H1 (cell line): ENCODE measurements around the gene CDNF. TPM values are rescaled to one million over a fixed set of nuclear protein-coding genes. Genes with fewer than 3 reads are reported as not detected.

Source experiments
- CTCF ChIA-PET: fragments of 300-600 bp; sonication (Branson Sonifier 250); formaldehyde crosslinking; loops from one replicate; lab custom pipeline; 2021; ENCODE audit not compliant: partially characterized antibody; lab: Charles Lee
- POLR2A ChIA-PET: fragments of 300-600 bp; sonication (Branson Sonifier 250); formaldehyde crosslinking; loops from one replicate; lab custom pipeline; 2021; ENCODE audit warnings: inconsistent platforms; ENCODE audit not compliant: partially characterized antibody; lab: Charles Lee
- DNase-seq, 2 experiments: peaks; one replicate each; pipeline versions ENCODE4 v3.0.0 to v3.0.0-alpha.2; 2010 to 2022; ENCODE audit warnings: low spot score in 2 of 2, low read depth in 1 of 2, mixed read lengths in 1 of 2
- FAIRE-seq: peaks from 2 replicates; lab custom pipeline; 2011; peaks lifted over from hg19 to GRCh38; lab: Jason Lieb, UNC
- H2AFZ ChIP-seq: 2 replicates; pipeline ENCODE4 v1.8.1; 2012; ENCODE audit warnings: low read length, inconsistent platforms
- H2AK5ac ChIP-seq: 2 replicates; pipeline ENCODE4 v1.6.1; 2013; ENCODE audit warnings: low read depth, low read length
- H2BK120ac ChIP-seq: replicated peaks from 2 replicates; pipeline ENCODE3; 2013; ENCODE audit warnings: low read depth, low read length, inconsistent platforms
- H2BK12ac ChIP-seq: 2 replicates; pipeline ENCODE4 v1.6.1; 2013; ENCODE audit warnings: low read depth, low read length
- H2BK15ac ChIP-seq: 2 replicates; pipeline ENCODE4 v1.6.1; 2013; ENCODE audit warnings: low read length
- H2BK20ac ChIP-seq: 2 replicates; pipeline ENCODE4 v1.6.1; 2013; ENCODE audit warnings: low read length
- H2BK5ac ChIP-seq: 2 replicates; pipeline ENCODE4 v1.6.1; 2013; ENCODE audit warnings: low read depth, low read length
- H3K14ac ChIP-seq: 2 replicates; pipeline ENCODE4 v1.6.1; 2013; ENCODE audit warnings: inconsistent platforms; ENCODE audit not compliant: insufficient read length
- H3K18ac ChIP-seq: 2 replicates; pipeline ENCODE4 v1.6.1; 2013; ENCODE audit warnings: low read length; ENCODE audit errors: extremely low read depth
- H3K23ac ChIP-seq: 2 replicates; pipeline ENCODE4 v1.6.1; 2013; ENCODE audit warnings: inconsistent platforms; ENCODE audit not compliant: insufficient read length
- H3K23me2 ChIP-seq: 2 replicates; pipeline ENCODE4 v1.6.1; 2013; ENCODE audit warnings: low read depth, low read length
- H3K27ac ChIP-seq: 2 replicates; pipeline ENCODE4 v1.6.1; 2011; ENCODE audit warnings: low read depth, low read length, inconsistent platforms
- H3K27me3 ChIP-seq, 4 experiments: replicated peaks in 1 of 4; 1 replicate in 1 of 4; 2 replicates in 3 of 4; pipeline versions ENCODE4 v1.6.1 to v1.8.1; 2011 to 2013; ENCODE audit warnings: low read length in 3 of 4, mild to moderate bottlenecking in 3 of 4, inconsistent platforms in 2 of 4, mixed read lengths in 2 of 4, moderate library complexity in 1 of 4; ENCODE audit not compliant: control insufficient read depth in 3 of 4, insufficient read depth in 3 of 4; ENCODE audit errors: extremely low read depth in 1 of 4
- H3K36me3 ChIP-seq, 4 experiments: 2 replicates each; pipeline versions ENCODE4 v1.6.1 to v1.8.1; 2011 to 2013; ENCODE audit warnings: mild to moderate bottlenecking in 4 of 4, low read length in 3 of 4, moderate library complexity in 2 of 4, control low read depth in 1 of 4, inconsistent platforms in 1 of 4; ENCODE audit not compliant: insufficient read depth in 4 of 4, control insufficient read depth in 2 of 4
- H3K4ac ChIP-seq: replicated peaks from 2 replicates; pipeline ENCODE3; 2013; ENCODE audit warnings: low read length, low read depth, mixed read lengths, inconsistent platforms; ENCODE audit not compliant: insufficient read length
- H3K4me1 ChIP-seq, 4 experiments: replicated peaks in 1 of 4; 1 replicate in 1 of 4; 2 replicates in 3 of 4; pipeline versions ENCODE4 v1.6.1 to v1.8.1; 2011 to 2013; ENCODE audit warnings: low read length in 3 of 4, inconsistent platforms in 2 of 4, mixed read lengths in 1 of 4; ENCODE audit not compliant: insufficient read depth in 4 of 4, control insufficient read depth in 3 of 4
- H3K4me2 ChIP-seq, 2 experiments: 2 replicates each; pipeline versions ENCODE4 v1.6.1 to v1.8.1; 2011 to 2013; ENCODE audit warnings: low read depth in 2 of 2, low read length in 2 of 2, control low read depth in 1 of 2, inconsistent platforms in 1 of 2, mild to moderate bottlenecking in 1 of 2; ENCODE audit not compliant: insufficient read depth in 1 of 2
- H3K4me3 ChIP-seq, 4 experiments: fragments of 200-600, 300-600 bp in 1 of 4; sonication (generic), shearing (Covaris generic), sonication (Bioruptor Twin) in 1 of 4; 2 replicates each; pipeline versions ENCODE4 v1.5.1 to v1.8.1; 2011 to 2016; ENCODE audit warnings: low read length in 4 of 4, low read depth in 3 of 4, control low read depth in 2 of 4, inconsistent platforms in 2 of 4, mild to moderate bottlenecking in 2 of 4, mixed read lengths in 1 of 4, moderate library complexity in 1 of 4; ENCODE audit not compliant: insufficient read depth in 2 of 4; ENCODE audit errors: extremely low read depth in 1 of 4
- H3K56ac ChIP-seq: replicated peaks from 2 replicates; pipeline ENCODE3; 2013; ENCODE audit warnings: low read depth, mild to moderate bottlenecking, mixed read lengths, low read length, inconsistent platforms; ENCODE audit not compliant: insufficient read length
- H3K79me1 ChIP-seq: 2 replicates; pipeline ENCODE4 v1.6.1; 2013; ENCODE audit warnings: low read depth, low read length, control low read depth
- H3K79me2 ChIP-seq, 2 experiments: 2 replicates each; pipeline versions ENCODE4 v1.6.1 to v1.8.1; 2012 to 2013; ENCODE audit warnings: low read length in 2 of 2, mild to moderate bottlenecking in 2 of 2, inconsistent platforms in 1 of 2; ENCODE audit not compliant: insufficient read depth in 2 of 2, control insufficient read depth in 1 of 2
- H3K9ac ChIP-seq, 4 experiments: replicated peaks in 1 of 4; 1 replicate in 1 of 4; 2 replicates in 3 of 4; pipeline versions ENCODE4 v1.6.1 to v1.8.1; 2011 to 2013; ENCODE audit warnings: low read depth in 3 of 4, low read length in 3 of 4, control low read depth in 2 of 4, mild to moderate bottlenecking in 2 of 4, moderate library complexity in 2 of 4, inconsistent platforms in 1 of 4; ENCODE audit errors: extremely low read depth in 1 of 4
- H3K9me3 ChIP-seq, 2 experiments: 2 replicates each; pipeline versions ENCODE4 v1.6.1 to v1.8.1; 2012 to 2013; ENCODE audit warnings: mild to moderate bottlenecking in 2 of 2, moderate library complexity in 2 of 2, control low read depth in 1 of 2, inconsistent platforms in 1 of 2, low read depth in 1 of 2, low read length in 1 of 2, mixed read lengths in 1 of 2; ENCODE audit not compliant: insufficient read depth in 2 of 2
- H4K20me1 ChIP-seq, 2 experiments: replicated peaks in 1 of 2; 2 replicates each; pipeline versions ENCODE3 to v1.8.1; 2011 to 2013; ENCODE audit warnings: inconsistent platforms in 2 of 2, low read length in 2 of 2, mild to moderate bottlenecking in 1 of 2; ENCODE audit not compliant: insufficient read depth in 2 of 2, control insufficient read depth in 1 of 2
- H4K5ac ChIP-seq: 2 replicates; pipeline ENCODE4 v1.6.1; 2013; ENCODE audit warnings: low read length, low read depth, mixed read lengths, inconsistent platforms; ENCODE audit not compliant: insufficient read length
- H4K8ac ChIP-seq: 2 replicates; pipeline ENCODE4 v1.8.0; 2013; ENCODE audit warnings: mild to moderate bottlenecking, moderate library complexity, low read length, inconsistent platforms; ENCODE audit not compliant: insufficient read depth; ENCODE audit errors: extremely low read depth
- H4K91ac ChIP-seq: replicated peaks from 2 replicates; pipeline ENCODE3; 2013; ENCODE audit warnings: low read length, mixed read lengths, inconsistent platforms; ENCODE audit not compliant: insufficient read length
- BCL11A ChIP-seq, 2 experiments: IDR thresholded peaks; one replicate each; pipeline ENCODE4 v1.6.1; 2011; ENCODE audit warnings: low read depth in 2 of 2, low read length in 2 of 2, mild to moderate bottlenecking in 2 of 2
- CBX5 ChIP-seq: fragments of 300-800, 300-1000 bp; sonication (generic); IDR thresholded peaks from 2 replicates; pipeline ENCODE4 v1.7.1; 2016; ENCODE audit warnings: antibody characterized with exemption, low read length, low read depth
- CBX8 ChIP-seq: fragments of 300-800, 300-1000 bp; sonication (generic); IDR thresholded peaks from 2 replicates; pipeline ENCODE4 v1.7.1; 2016; ENCODE audit warnings: low read depth, low read length, borderline replicate concordance
- CREB1 ChIP-seq: IDR thresholded peaks from 2 replicates; pipeline ENCODE4 v1.6.1; 2012; ENCODE audit warnings: inconsistent platforms
- CTCF ChIP-seq, 3 experiments: IDR thresholded peaks; 1 replicate in 2 of 3; 2 replicates in 1 of 3; pipeline versions ENCODE4 v1.5.1 to v1.6.1; 2011; ENCODE audit warnings: low read length in 3 of 3, mild to moderate bottlenecking in 3 of 3, inconsistent platforms in 2 of 3, low read depth in 1 of 3, moderate library complexity in 1 of 3; ENCODE audit not compliant: insufficient read depth in 1 of 3; ENCODE audit errors: control extremely low read depth in 1 of 3
- HDAC6 ChIP-seq: IDR thresholded peaks from one replicate; pipeline ENCODE4 v1.7.1; 2012; ENCODE audit warnings: low read depth, mild to moderate bottlenecking, inconsistent platforms, low read length, moderate library complexity
- KDM1A ChIP-seq: fragments of 200-600, 300-600 bp; sonication (generic); IDR thresholded peaks from 2 replicates; pipeline ENCODE4 v1.7.1; 2016; ENCODE audit warnings: mild to moderate bottlenecking, low read length, borderline replicate concordance
- RNF2 ChIP-seq: fragments of 200-900, 300-1000 bp; sonication (generic); IDR thresholded peaks from 2 replicates; pipeline ENCODE4 v1.7.1; 2016; ENCODE audit warnings: borderline replicate concordance, low read depth, mild to moderate bottlenecking, antibody characterized with exemption, low read length; ENCODE audit not compliant: poor library complexity, severe bottlenecking; ENCODE audit errors: missing control alignments
- SP4 ChIP-seq: IDR thresholded peaks from 2 replicates; pipeline ENCODE4 v1.6.1; 2012; ENCODE audit warnings: low read length, inconsistent platforms
- SUZ12 ChIP-seq: fragments of 200-600 bp; sonication (generic); IDR thresholded peaks from 2 replicates; pipeline ENCODE4 v1.6.1; 2012; ENCODE audit warnings: mild to moderate bottlenecking, inconsistent platforms, low read length, moderate library complexity, mixed read lengths
- TAF7 ChIP-seq: optimal IDR thresholded peaks from 2 replicates; pipeline ENCODE3; 2011; ENCODE audit warnings: low read depth, mild to moderate bottlenecking, inconsistent platforms, low read length, moderate library complexity, borderline replicate concordance
- TBP ChIP-seq: IDR thresholded peaks from 2 replicates; pipeline ENCODE4 v1.6.1; 2011; ENCODE audit warnings: low read depth, low read length, improper control_type of control experiment
- WGBS, 2 experiments: shearing (Covaris generic) in 1 of 2; methylation state at CpG; one replicate each; pipeline versions ENCODE4 v1.1.6 to v1.1.7; 2013 to 2015; ENCODE audit warnings: low lambda C conversion rate in 2 of 2, mixed read lengths in 2 of 2, inconsistent platforms in 1 of 2, low coverage in 1 of 2, missing lambda C conversion rate in 1 of 2; ENCODE audit not compliant: insufficient replicate concordance in 2 of 2, insufficient coverage in 1 of 2, insufficient read length in 1 of 2; ENCODE audit errors: extremely low coverage in 1 of 2, missing lambda C conversion rate in 1 of 2; 5-methylcytosine and 5-hydroxymethylcytosine counted together
- polyA plus RNA-seq, 7 experiments: library from polyadenylated mRNA; depleted of rRNA in 3 of 7; stranded (reverse) in 5 of 7; unstranded in 2 of 7; fragments of >200 nt in 5 of 7; fragments of 200-250 nt in 2 of 7; gene quantifications; 1 replicate in 5 of 7; 2 replicates in 1 of 7; 4 replicates in 1 of 7; pipeline versions ENCODE4 v1.2.1 to v1.2.3, GENCODE V29; 2011 to 2013; ENCODE audit warnings: missing spikeins in 2 of 7, mixed read lengths in 2 of 7
- total RNA-seq: library from RNA; stranded (reverse); fragmentation: NEBNext Ultra II Directional; extraction: Animal tissue kit (Norgen Biotek cat#: 25700); gene quantifications from 2 replicates; pipeline ENCODE4 v1.2.1, GENCODE V29; 2021

The CDNF gene
- total and polyA plus RNA-seq, 2 of the 8 experiments (the other 6 are each of a cell fraction or from before 2014, with no cell fraction given): 0.32 to 0.67 TPM

DNA sequence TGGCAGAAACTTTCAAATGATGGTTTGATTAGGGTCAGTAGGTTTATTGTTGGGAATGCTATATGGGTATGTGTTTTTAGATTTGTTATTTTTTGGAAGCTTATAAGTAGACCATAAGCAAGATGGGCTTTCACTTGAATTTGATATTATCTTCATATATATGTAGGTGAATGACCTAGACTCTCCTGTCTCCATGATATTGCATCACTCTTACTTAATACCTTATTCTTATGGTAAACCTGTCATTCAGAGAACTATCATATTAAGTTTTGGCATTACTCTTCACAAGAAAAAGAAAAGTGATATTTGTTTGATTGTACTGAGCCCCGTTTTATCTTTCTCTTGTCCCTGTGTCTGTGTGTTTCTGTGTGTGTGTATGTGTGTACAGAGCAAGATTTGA, 17.6 kb upstream of the CDNF start:
- Histone ChIP-seq H2BK15ac (no peak overlapping the region), H2BK20ac (no peak overlapping the region), H3K18ac (no peak overlapping the region), H3K23ac (no peak overlapping the region), H3K14ac (no peak overlapping the region), H3K4me1 (no peaks in the 10 kb centered on the region), H3K4me2 (no peak overlapping the region), H2BK120ac (no peak overlapping the region), H4K8ac (no peak overlapping the region), H4K5ac (no peak overlapping the region), H3K56ac (no peak overlapping the region), H3K9ac (no peak overlapping the region), H2AFZ (no peak overlapping the region), H3K79me1 (no peaks in the 10 kb centered on the region), H2BK5ac (no peak overlapping the region), H3K79me2 (no peaks in the 10 kb centered on the region), H3K27ac (no peak overlapping the region), H2BK12ac (no peak overlapping the region), H3K4ac (no peak overlapping the region), H3K36me3 (peaks cover 0 to 34% (median 3%) of the 10 kb centered on the region in 4 experiments; a peak in 6 of 8 replicates), H3K9me3 (no peaks in the 10 kb centered on the region), H3K4me3 (no peak overlapping the region), H2AK5ac (no peak overlapping the region), H3K23me2 (no peaks in the 10 kb centered on the region), H4K20me1 (peaks cover 0 to 3% of the 10 kb centered on the region in 2 experiments), H4K91ac (no peak overlapping the region), H3K27me3 (no peaks in the 10 kb centered on the region)
- ChIA-PET POLR2A (no interaction called here), CTCF (no interaction called here)
- DNase-seq (no peak), FAIRE-seq (no peak)
- WGBS, 2 experiments: 94% methylated on average over 1 of the region's 1 CpG; no CpG with 5 or more reads in 1 of the 2 experiments
- no peak for TF ChIP-seq CBX8
- TF ChIP-seq KDM1A: no peak
- no peak for TF ChIP-seq HDAC6
- no peak for TF ChIP-seq TAF7
- TF ChIP-seq SUZ12: no peak
- no peak for TF ChIP-seq CBX5
- TF ChIP-seq BCL11A (IDR thresholded peaks at IDR 0.05; ENCODE audit: low read depth in 2 of 2, low read length in 2 of 2): no peak
- no peak for TF ChIP-seq SP4
- TF ChIP-seq TBP: no peak
- TF ChIP-seq CREB1: no peak
- no peak for TF ChIP-seq RNF2
- no peak for TF ChIP-seq CTCF (IDR thresholded peaks at IDR 0.05; ENCODE audit: control extremely low read depth in 1 of 3, insufficient read depth in 1 of 3, low read depth in 1 of 3, low read length in 3 of 3)
